ENCODE measurements around the gene ACSS2. TPM values are rescaled to one million over a fixed set of nuclear protein-coding genes. Genes with fewer than 3 reads are reported as not detected.

ACSS2 gene
- total RNA-seq, 6 experiments from 2014 or later: 21.9 to 118 (median 45.7) TPM

- Histone ChIP-seq H3K9me3 (no peaks in the 10 kb centered on the region), H3K36me3 (peaks cover 2 to 27% (median 5%) of the 10 kb centered on the region in 4 donors), H3K27me3 (no peaks in the 10 kb centered on the region), H3K4me1 (peaks cover 0 to 31% (median 13%) of the 10 kb centered on the region in 4 donors), H3K4me3 (no peak overlapping the region), H3K27ac (no peak overlapping the region)
- ATAC-seq (no peak), DNase-seq (no peak)
- intact Hi-C loops (cut with DNase I): no loop called here
- 90% methylated on average over 4 of the region's 4 CpGs for WGBS (ENCODE audit: insufficient coverage, low coverage, low lambda C conversion rate, missing lambda C conversion rate)
- TF ChIP-seq POLR2A (IDR thresholded peaks at IDR 0.05): no peak
- TF ChIP-seq, protein P1, sequence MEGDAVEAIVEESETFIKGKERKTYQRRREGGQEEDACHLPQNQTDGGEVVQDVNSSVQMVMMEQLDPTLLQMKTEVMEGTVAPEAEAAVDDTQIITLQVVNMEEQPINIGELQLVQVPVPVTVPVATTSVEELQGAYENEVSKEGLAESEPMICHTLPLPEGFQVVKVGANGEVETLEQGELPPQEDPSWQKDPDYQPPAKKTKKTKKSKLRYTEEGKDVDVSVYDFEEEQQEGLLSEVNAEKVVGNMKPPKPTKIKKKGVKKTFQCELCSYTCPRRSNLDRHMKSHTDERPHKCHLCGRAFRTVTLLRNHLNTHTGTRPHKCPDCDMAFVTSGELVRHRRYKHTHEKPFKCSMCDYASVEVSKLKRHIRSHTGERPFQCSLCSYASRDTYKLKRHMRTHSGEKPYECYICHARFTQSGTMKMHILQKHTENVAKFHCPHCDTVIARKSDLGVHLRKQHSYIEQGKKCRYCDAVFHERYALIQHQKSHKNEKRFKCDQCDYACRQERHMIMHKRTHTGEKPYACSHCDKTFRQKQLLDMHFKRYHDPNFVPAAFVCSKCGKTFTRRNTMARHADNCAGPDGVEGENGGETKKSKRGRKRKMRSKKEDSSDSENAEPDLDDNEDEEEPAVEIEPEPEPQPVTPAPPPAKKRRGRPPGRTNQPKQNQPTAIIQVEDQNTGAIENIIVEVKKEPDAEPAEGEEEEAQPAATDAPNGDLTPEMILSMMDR (IDR thresholded peaks at IDR 0.05): no peak
Measured at GRCh38 chr20:34883809-34884208, 7.4 kb downstream of the ACSS2 start.

- H3K4me3 ChIP-seq: no peak overlapping the region
- DNase-seq (no peak), ATAC-seq (no peak)
- TF ChIP-seq POLR2A (IDR thresholded peaks at IDR 0.05): no peak
- TF ChIP-seq, protein P1 (IDR thresholded peaks at IDR 0.05): no peak
- 79% methylated on average over 1 of the region's 1 CpG for WGBS (ENCODE audit: insufficient coverage, low coverage, low lambda C conversion rate, missing lambda C conversion rate)
- H3K9me3 ChIP-seq: no peaks in the 10 kb centered on the region
- no peaks in the 10 kb centered on the region for H3K27me3 ChIP-seq
- H3K36me3 ChIP-seq: peaks cover 2 to 27% (median 5%) of the 10 kb centered on the region in 4 donors
- no peak overlapping the region for H3K27ac ChIP-seq
- intact Hi-C loops (cut with DNase I): no loop called here
- peaks cover 0 to 31% (median 13%) of the 10 kb centered on the region in 4 donors for H3K4me1 ChIP-seq
Measured at GRCh38 chr20:34884260-34884659, 7.8 kb downstream of the ACSS2 start.

DNA sequence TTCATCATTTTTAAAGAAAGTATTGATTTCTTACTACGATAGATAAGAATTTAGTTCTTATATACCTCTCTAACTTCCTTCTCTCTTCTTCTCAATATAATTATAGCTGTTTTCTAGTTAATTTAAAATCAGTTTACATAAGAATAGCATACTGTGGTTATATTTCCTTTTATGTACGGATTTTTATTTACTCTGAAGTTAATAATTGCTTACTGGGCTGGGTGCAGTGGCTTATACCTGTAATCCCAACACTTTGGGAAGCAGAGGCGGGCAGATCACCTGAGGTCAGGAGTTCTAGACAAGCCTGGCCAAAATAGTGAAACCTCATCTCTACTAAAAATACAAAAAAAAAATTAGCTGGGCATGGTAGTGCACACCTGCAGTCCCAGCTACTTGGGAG lies 9.7 kb downstream of the ACSS2 start:
- intact Hi-C loops (cut with DNase I): no loop called here
- no peak for TF ChIP-seq POLR2A (IDR thresholded peaks at IDR 0.05)
- TF ChIP-seq, protein P1 (IDR thresholded peaks at IDR 0.05): no peak
- Histone ChIP-seq H3K36me3 (peaks cover 2 to 27% (median 5%) of the 10 kb centered on the region in 4 donors), H3K4me1 (peaks cover 0 to 23% (median 9%) of the 10 kb centered on the region in 4 donors), H3K9me3 (no peaks in the 10 kb centered on the region), H3K4me3 (no peak overlapping the region), H3K27ac (peak overlapping the region in 2 of 3 donors; percentile 22 to 52), H3K27me3 (no peaks in the 10 kb centered on the region)
- 27% methylated on average over 3 of the region's 3 CpGs for WGBS (ENCODE audit: insufficient coverage, low coverage, low lambda C conversion rate, missing lambda C conversion rate)
- ATAC-seq: peak; percentile 74 to 87 (median 85)
- DNase-seq: no peak

GRCh38 chr20:34887023-34887422 lies 10.6 kb downstream of the ACSS2 start:
- WGBS (ENCODE audit: insufficient coverage, low coverage, low lambda C conversion rate, missing lambda C conversion rate): 53% methylated on average over 3 of the region's 3 CpGs
- Histone ChIP-seq H3K27ac (no peak overlapping the region), H3K27me3 (no peaks in the 10 kb centered on the region), H3K4me3 (no peak overlapping the region), H3K36me3 (peaks cover 2 to 27% (median 5%) of the 10 kb centered on the region in 4 donors), H3K4me1 (peaks cover 0 to 31% (median 12%) of the 10 kb centered on the region in 4 donors), H3K9me3 (no peaks in the 10 kb centered on the region)
- TF ChIP-seq, protein P1 (IDR thresholded peaks at IDR 0.05): no peak
- TF ChIP-seq POLR2A (IDR thresholded peaks at IDR 0.05): no peak
- no peak for DNase-seq
- ATAC-seq: no peak
- intact Hi-C loops (cut with DNase I): no loop called here

DNA sequence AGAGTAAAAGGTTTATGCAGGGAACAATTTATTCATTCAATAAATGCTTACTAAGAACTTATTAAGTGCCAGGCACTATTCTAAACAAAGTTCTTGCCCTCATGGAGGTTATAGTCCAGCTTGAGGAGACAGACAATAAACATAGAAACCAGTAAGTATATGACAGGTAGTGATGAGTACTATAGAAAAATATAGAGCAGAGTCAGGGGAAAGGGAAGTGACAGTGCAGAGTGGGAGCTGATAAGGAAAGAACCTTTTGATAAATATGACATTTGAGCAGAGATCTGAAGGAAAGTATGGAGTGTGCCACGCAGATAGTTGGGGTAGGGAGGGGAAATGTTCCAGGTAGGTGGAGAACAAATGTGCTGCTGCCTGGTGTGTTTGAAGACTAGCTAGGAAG lies 12.1 kb downstream of the ACSS2 start:
- intact Hi-C loops (cut with DNase I): no loop called here
- no peak for DNase-seq
- H3K4me1 ChIP-seq: peaks cover 0 to 31% (median 12%) of the 10 kb centered on the region in 4 donors

More for the DNA sequence above, 12.1 kb downstream of the ACSS2 start:
- Histone ChIP-seq H3K27me3 (no peaks in the 10 kb centered on the region), H3K9me3 (no peaks in the 10 kb centered on the region), H3K27ac (no peak overlapping the region), H3K36me3 (peaks cover 0 to 21% (median 1%) of the 10 kb centered on the region in 4 donors), H3K4me3 (no peak overlapping the region)
- 69% methylated on average over 1 of the region's 1 CpG for WGBS (ENCODE audit: insufficient coverage, low coverage, low lambda C conversion rate, missing lambda C conversion rate)
- no peak for TF ChIP-seq POLR2A (IDR thresholded peaks at IDR 0.05)
- TF ChIP-seq, protein P1 (IDR thresholded peaks at IDR 0.05): no peak
- ATAC-seq: no peak
